SK-N-SH (cell line): ENCODE measurements around the gene MRPL21. TPM values are rescaled to one million over a fixed set of nuclear protein-coding genes. Genes with fewer than 3 reads are reported as not detected.

Experiments
- CTCF ChIA-PET: fragments of 300-600, 350-600 bp; formaldehyde crosslinking; extraction: SDS; loops from one replicate; lab custom pipeline; 2021; lab: Yijun Ruan, JAX
- POLR2A ChIA-PET: fragments of 350-600 bp; sonication (Branson Sonifier 250); formaldehyde crosslinking; extraction: SDS; loops from one replicate; lab custom pipeline; 2020; ENCODE audit warnings: antibody characterized with exemption, inconsistent platforms; lab: Yijun Ruan, JAX
- DNase-seq: peaks from one replicate; pipeline ENCODE4 v3.0.0; 2012
- H2AFZ ChIP-seq: fragments of 200-600 bp; sonication (generic); 2 replicates; pipeline ENCODE4 v1.8.1; 2016; ENCODE audit warnings: antibody characterized with exemption, mild to moderate bottlenecking, low read depth
- H3F3A ChIP-seq: fragments of 200-600 bp; sonication (generic); replicated peaks from 2 replicates; pipeline ENCODE3; 2016; ENCODE audit warnings: antibody characterized with exemption, mild to moderate bottlenecking; ENCODE audit not compliant: insufficient read depth
- H3K27ac ChIP-seq, 2 experiments: fragments of 200-500 bp in 1 of 2; fragments of 200-600 bp in 1 of 2; sonication (Bioruptor generic) in 1 of 2; sonication (generic), shearing (Covaris generic) in 1 of 2; 2 replicates each; pipeline versions ENCODE4 v1.5.1 to v1.6.1; 2014 to 2016; ENCODE audit warnings: low read depth in 2 of 2, inconsistent platforms in 1 of 2, low read length in 1 of 2, mild to moderate bottlenecking in 1 of 2, mixed read lengths in 1 of 2
- H3K27me3 ChIP-seq: fragments of 200-600 bp; sonication (generic), shearing (Covaris generic); 2 replicates; pipeline ENCODE4 v1.6.1; 2016; ENCODE audit warnings: mixed run types; ENCODE audit not compliant: insufficient read depth
- H3K36me3 ChIP-seq, 2 experiments: fragments of 200-500 bp in 1 of 2; fragments of 200-600 bp in 1 of 2; sonication (Bioruptor generic) in 1 of 2; sonication (generic) in 1 of 2; replicated peaks in 1 of 2; 2 replicates each; pipeline versions ENCODE3 to v1.5.1; 2014 to 2016; ENCODE audit warnings: low read length in 1 of 2, mild to moderate bottlenecking in 1 of 2; ENCODE audit not compliant: insufficient read depth in 2 of 2, control insufficient read depth in 1 of 2
- H3K4me1 ChIP-seq, 2 experiments: fragments of 200-500 bp in 1 of 2; fragments of 200-600 bp in 1 of 2; sonication (Bioruptor generic) in 1 of 2; sonication (generic), shearing (Covaris generic) in 1 of 2; 2 replicates each; pipeline versions ENCODE4 v1.5.1 to v1.6.1; 2014 to 2016; ENCODE audit warnings: low read depth in 1 of 2, low read length in 1 of 2, mixed run types in 1 of 2; ENCODE audit not compliant: insufficient read depth in 2 of 2, control insufficient read depth in 1 of 2
- H3K4me2 ChIP-seq: fragments of 200-600 bp; sonication (generic), shearing (Covaris generic); 2 replicates; pipeline ENCODE4 v1.6.1; 2017; ENCODE audit warnings: mixed run types
- H3K4me3 ChIP-seq, 2 experiments: fragments of 200-500 bp in 1 of 2; fragments of 200-600 bp in 1 of 2; sonication (Bioruptor generic) in 1 of 2; sonication (generic), shearing (Covaris generic) in 1 of 2; 2 replicates each; pipeline versions ENCODE4 v1.5.1 to v1.8.1; 2014 to 2016; ENCODE audit warnings: low read depth in 2 of 2, inconsistent platforms in 1 of 2, low read length in 1 of 2, mild to moderate bottlenecking in 1 of 2, mixed read lengths in 1 of 2, moderate library complexity in 1 of 2
- H3K79me2 ChIP-seq: fragments of 200-600 bp; sonication (generic); 2 replicates; pipeline ENCODE4 v1.8.1; 2017; ENCODE audit warnings: mild to moderate bottlenecking; ENCODE audit not compliant: insufficient read depth
- H3K9ac ChIP-seq: fragments of 200-600 bp; sonication (generic); 2 replicates; pipeline ENCODE4 v1.6.1; 2017; ENCODE audit warnings: mixed run types
- H3K9me2 ChIP-seq: fragments of 200-600 bp; sonication (generic); 2 replicates; pipeline ENCODE4 v1.6.1; 2017; ENCODE audit warnings: mixed run types
- H3K9me3 ChIP-seq: fragments of 200-600 bp; sonication (generic); 2 replicates; pipeline ENCODE4 v1.6.1; 2017; ENCODE audit warnings: mixed run types, mild to moderate bottlenecking, moderate library complexity
- H4K20me1 ChIP-seq: fragments of 200-600 bp; sonication (generic); 2 replicates; pipeline ENCODE4 v1.6.1; 2017; ENCODE audit warnings: mild to moderate bottlenecking, mixed run types; ENCODE audit not compliant: insufficient read depth
- EZH2phosphoT487 ChIP-seq: fragments of 200-600 bp; sonication (generic); IDR thresholded peaks from 2 replicates; pipeline ENCODE4 v1.6.1; 2017; ENCODE audit warnings: low read depth, mixed run types, mild to moderate bottlenecking, antibody characterized with exemption, moderate library complexity, borderline replicate concordance
- FOXJ3 ChIP-seq: sonication (generic); formaldehyde crosslinking; IDR thresholded peaks from 2 replicates; pipeline ENCODE4 v1.5.1; 2020; ENCODE audit warnings: mild to moderate bottlenecking, missing genetic modification reagents
- FOXM1 ChIP-seq: IDR thresholded peaks from 2 replicates; pipeline ENCODE4 v1.4.0; 2012; ENCODE audit warnings: low read depth, mild to moderate bottlenecking
- NRF1 ChIP-seq: IDR thresholded peaks from 2 replicates; pipeline ENCODE4 v1.6.1; 2012; ENCODE audit warnings: low read depth, mild to moderate bottlenecking, low read length
- RFX5 ChIP-seq: IDR thresholded peaks from 2 replicates; pipeline ENCODE4 v1.6.1; 2012; ENCODE audit warnings: mild to moderate bottlenecking, improper control_type of control experiment, low read length
- SIN3A ChIP-seq: IDR thresholded peaks from 2 replicates; pipeline ENCODE4 v1.6.1; 2012; ENCODE audit warnings: low read depth, mild to moderate bottlenecking, low read length, moderate library complexity, borderline replicate concordance
- SMC3 ChIP-seq: IDR thresholded peaks from 2 replicates; pipeline ENCODE4 v1.6.1; 2012; ENCODE audit warnings: low read depth, low read length, improper control_type of control experiment
- TAF1 ChIP-seq: IDR thresholded peaks from 2 replicates; pipeline ENCODE4 v1.6.1; 2012; ENCODE audit warnings: low read depth, mild to moderate bottlenecking, low read length, moderate library complexity, borderline replicate concordance
- TCF12 ChIP-seq: IDR thresholded peaks from 2 replicates; pipeline ENCODE4 v1.4.0; 2012
- TEAD4 ChIP-seq: IDR thresholded peaks from 2 replicates; pipeline ENCODE4 v1.4.0; 2012; ENCODE audit warnings: mild to moderate bottlenecking, borderline replicate concordance; ENCODE audit not compliant: insufficient read depth
- WGBS: methylation state at CpG from one replicate; pipeline ENCODE4 v1.1.6; 2017; ENCODE audit warnings: low lambda C conversion rate; 5-methylcytosine and 5-hydroxymethylcytosine counted together
- polyA plus RNA-seq, 3 experiments: library from polyadenylated mRNA; depleted of rRNA; stranded (reverse); fragments of >200 nt; gene quantifications; 2 replicates each; pipeline ENCODE4 v1.2.3, GENCODE V29; 2012
- TF ChIP-seq, protein P1 (sequence below): fragments of 200-600 bp; sonication (generic); IDR thresholded peaks from 2 replicates; pipeline ENCODE4 v1.6.1; 2017; ENCODE audit warnings: antibody characterized with exemption, mild to moderate bottlenecking, moderate library complexity
- TF ChIP-seq, protein P2 (sequence below): IDR thresholded peaks from 2 replicates; pipeline ENCODE4 v1.6.1; 2012; ENCODE audit warnings: mild to moderate bottlenecking, low read depth, low read length, moderate library complexity

The MRPL21 gene
- polyA plus RNA-seq, 1 of the 3 experiments (the other 2 are of a cell fraction): 125 TPM

DNA sequence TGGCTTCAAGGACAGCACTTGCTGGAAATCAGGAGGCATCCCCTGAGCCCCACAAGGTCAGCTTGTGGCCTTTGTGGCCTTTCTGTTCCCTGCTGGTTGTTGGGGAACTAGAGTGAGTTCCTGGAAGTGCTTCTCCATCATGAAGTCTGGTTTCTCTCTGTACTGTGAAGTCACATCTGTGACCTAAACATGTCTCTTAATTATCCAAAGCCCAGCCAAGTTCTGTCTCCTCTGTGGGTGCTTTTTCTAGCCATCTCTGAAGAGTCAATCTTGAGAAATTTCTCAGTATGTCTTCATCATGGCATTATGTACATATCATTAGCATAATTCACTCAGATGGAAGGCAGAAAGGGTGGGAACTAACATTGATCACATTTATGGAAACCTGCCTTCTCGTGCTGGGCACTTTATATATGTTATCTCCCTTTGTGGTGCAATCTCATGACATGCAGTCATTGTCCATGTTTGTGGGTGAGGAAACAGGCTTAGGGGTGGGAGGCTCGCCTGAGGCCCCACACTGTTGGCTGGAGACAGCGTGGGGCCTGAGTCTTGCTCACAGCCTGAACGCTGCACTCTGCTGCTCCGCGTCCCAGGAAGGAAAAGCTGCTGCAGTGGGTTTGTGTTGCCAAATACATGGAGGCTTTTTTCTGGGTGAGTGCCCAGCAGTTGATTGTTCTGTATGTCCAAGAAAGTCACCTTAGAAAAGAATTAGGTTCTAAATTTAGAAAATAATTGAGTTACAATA is 24.7 kb upstream of the MRPL21 start:
- no peak overlapping the region for H3K4me3 ChIP-seq
- ChIA-PET POLR2A (no interaction called here), CTCF (no interaction called here)
- no peak overlapping the region for H3K27ac ChIP-seq
- H3F3A ChIP-seq: no peaks in the 10 kb centered on the region
- H3K9me2 ChIP-seq: no peaks in the 10 kb centered on the region
- H3K27me3 ChIP-seq: no peaks in the 10 kb centered on the region
- H3K4me1 ChIP-seq: no peaks in the 10 kb centered on the region; a peak in 1 of 4 replicates
- H3K9ac ChIP-seq: no peak overlapping the region
- no peak overlapping the region for H2AFZ ChIP-seq
- no peak for TF ChIP-seq TAF1
- TF ChIP-seq TCF12: no peak
- TF ChIP-seq, protein P1, sequence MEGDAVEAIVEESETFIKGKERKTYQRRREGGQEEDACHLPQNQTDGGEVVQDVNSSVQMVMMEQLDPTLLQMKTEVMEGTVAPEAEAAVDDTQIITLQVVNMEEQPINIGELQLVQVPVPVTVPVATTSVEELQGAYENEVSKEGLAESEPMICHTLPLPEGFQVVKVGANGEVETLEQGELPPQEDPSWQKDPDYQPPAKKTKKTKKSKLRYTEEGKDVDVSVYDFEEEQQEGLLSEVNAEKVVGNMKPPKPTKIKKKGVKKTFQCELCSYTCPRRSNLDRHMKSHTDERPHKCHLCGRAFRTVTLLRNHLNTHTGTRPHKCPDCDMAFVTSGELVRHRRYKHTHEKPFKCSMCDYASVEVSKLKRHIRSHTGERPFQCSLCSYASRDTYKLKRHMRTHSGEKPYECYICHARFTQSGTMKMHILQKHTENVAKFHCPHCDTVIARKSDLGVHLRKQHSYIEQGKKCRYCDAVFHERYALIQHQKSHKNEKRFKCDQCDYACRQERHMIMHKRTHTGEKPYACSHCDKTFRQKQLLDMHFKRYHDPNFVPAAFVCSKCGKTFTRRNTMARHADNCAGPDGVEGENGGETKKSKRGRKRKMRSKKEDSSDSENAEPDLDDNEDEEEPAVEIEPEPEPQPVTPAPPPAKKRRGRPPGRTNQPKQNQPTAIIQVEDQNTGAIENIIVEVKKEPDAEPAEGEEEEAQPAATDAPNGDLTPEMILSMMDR: no peak
- H3K4me2 ChIP-seq: no peak overlapping the region
- peaks cover 4% of the 10 kb centered on the region; the same call in 1 of the 2 replicates for H3K79me2 ChIP-seq
- no peak for DNase-seq
- peaks cover 41 to 56% of the 10 kb centered on the region in 2 experiments for H3K36me3 ChIP-seq
- 87% methylated on average over 2 of the region's 6 CpGs for WGBS
- no peaks in the 10 kb centered on the region for H4K20me1 ChIP-seq
- peaks cover 5% of the 10 kb centered on the region; the same call in 1 of the 2 replicates for H3K9me3 ChIP-seq

DNA sequence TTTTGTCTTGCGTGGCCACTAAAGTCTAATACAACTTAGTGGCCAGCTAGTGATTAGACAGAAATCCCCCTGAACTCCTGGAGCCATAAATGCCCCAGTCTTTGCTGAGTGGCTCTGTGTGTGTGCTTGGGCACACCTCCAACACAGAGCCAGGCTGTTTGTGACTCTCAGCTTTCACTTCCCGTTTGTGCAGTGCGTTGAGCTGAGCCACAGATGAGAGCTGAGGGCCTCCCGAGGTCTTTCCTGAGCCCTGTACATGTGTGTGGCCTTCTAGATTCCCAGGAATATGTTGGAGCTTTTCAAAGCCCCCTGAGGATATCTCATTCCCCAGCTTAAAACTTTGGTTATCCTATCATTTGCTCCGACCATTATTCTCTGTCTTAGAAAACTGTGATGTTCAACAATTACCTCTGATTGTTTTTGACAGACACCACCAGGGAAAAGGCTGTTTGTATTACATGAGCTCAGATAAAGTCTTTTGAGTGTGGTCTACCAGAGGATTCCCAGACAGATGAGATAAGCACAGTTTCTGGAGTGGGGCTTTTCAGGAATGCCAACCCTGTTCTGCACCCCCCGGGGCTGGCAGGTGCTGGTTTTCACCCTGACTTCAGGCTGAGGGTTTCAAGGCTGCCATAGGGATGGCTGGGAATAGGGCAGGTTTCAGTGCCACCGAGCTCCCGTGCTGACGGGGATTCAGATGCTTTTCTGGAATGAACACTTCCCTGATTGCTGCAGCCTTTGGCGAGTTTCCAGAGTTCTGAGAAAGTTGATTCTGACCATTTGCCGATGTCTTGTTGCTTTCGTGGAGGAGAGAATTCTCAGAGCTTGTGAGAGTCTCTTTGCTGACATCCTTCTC is 23.9 kb upstream of the MRPL21 start:
- Histone ChIP-seq H3K4me3 (no peak overlapping the region), H3K27me3 (no peaks in the 10 kb centered on the region), H3K4me2 (no peak overlapping the region), H3K9me2 (no peaks in the 10 kb centered on the region), H3K36me3 (peaks cover 49 to 52% of the 10 kb centered on the region in 2 experiments), H3K9ac (no peak overlapping the region), H3K79me2 (peaks cover 7% of the 10 kb centered on the region; the same call in 1 of the 2 replicates), H3K4me1 (no peaks in the 10 kb centered on the region; a peak in 1 of 4 replicates), H4K20me1 (no peaks in the 10 kb centered on the region), H3K9me3 (peaks cover 5% of the 10 kb centered on the region; the same call in 1 of the 2 replicates), H3F3A (no peaks in the 10 kb centered on the region), H3K27ac (no peak overlapping the region; a peak in 1 of 4 replicates), H2AFZ (no peak overlapping the region)
- WGBS: 92% methylated on average over 10 of the region's 12 CpGs
- POLR2A ChIA-PET: no interaction called here
- CTCF ChIA-PET: interaction anchor here (0.7 kb wide), 1 partner anchor 22 kb away, joined by 3 read pairs; no protein-coding TSS in a partner anchor
- no peak for DNase-seq
- TF ChIP-seq EZH2phosphoT487 (no peak), FOXJ3 (CRISPR knock-in tag) (no peak)

DNA sequence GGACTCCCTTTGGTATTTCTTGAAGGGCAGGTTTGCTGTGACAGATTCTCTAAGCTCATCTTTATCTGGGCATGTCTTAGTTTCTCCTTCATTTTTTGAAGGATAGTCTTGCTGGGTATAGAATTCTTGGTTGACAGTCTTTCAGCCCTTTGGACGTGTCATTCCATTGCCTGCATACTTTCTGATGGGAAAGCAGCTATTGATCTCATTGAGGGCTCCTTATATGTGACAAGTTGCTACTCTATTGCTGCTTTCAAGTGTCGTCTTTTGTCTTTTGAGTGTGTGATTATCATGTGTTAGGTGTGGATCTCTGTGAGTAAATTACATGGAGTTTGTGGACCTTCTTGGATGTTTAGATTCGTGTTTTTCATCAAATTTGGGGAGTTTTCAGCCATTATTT is 22.0 kb upstream of the MRPL21 start:
- H4K20me1 ChIP-seq: no peaks in the 10 kb centered on the region
- H3K9ac ChIP-seq: no peak overlapping the region
- H2AFZ ChIP-seq: no peak overlapping the region
- ChIA-PET CTCF (no interaction called here), POLR2A (no interaction called here)
- no peak for DNase-seq
- H3K27me3 ChIP-seq: no peaks in the 10 kb centered on the region
- no peaks in the 10 kb centered on the region; a peak in 1 of 4 replicates for H3K4me1 ChIP-seq
- no peaks in the 10 kb centered on the region for H3F3A ChIP-seq
- no peak overlapping the region; a peak in 1 of 4 replicates for H3K4me3 ChIP-seq
- H3K9me3 ChIP-seq: peaks cover 5% of the 10 kb centered on the region; the same call in 1 of the 2 replicates
- WGBS: 85% methylated on average over 3 of the region's 3 CpGs
- H3K9me2 ChIP-seq: no peaks in the 10 kb centered on the region
- H3K4me2 ChIP-seq: no peak overlapping the region
- peaks cover 7% of the 10 kb centered on the region; the same call in 1 of the 2 replicates for H3K79me2 ChIP-seq
- no peak overlapping the region for H3K27ac ChIP-seq
- peaks cover 46 to 66% of the 10 kb centered on the region in 2 experiments for H3K36me3 ChIP-seq
- TF ChIP-seq, protein P2, sequence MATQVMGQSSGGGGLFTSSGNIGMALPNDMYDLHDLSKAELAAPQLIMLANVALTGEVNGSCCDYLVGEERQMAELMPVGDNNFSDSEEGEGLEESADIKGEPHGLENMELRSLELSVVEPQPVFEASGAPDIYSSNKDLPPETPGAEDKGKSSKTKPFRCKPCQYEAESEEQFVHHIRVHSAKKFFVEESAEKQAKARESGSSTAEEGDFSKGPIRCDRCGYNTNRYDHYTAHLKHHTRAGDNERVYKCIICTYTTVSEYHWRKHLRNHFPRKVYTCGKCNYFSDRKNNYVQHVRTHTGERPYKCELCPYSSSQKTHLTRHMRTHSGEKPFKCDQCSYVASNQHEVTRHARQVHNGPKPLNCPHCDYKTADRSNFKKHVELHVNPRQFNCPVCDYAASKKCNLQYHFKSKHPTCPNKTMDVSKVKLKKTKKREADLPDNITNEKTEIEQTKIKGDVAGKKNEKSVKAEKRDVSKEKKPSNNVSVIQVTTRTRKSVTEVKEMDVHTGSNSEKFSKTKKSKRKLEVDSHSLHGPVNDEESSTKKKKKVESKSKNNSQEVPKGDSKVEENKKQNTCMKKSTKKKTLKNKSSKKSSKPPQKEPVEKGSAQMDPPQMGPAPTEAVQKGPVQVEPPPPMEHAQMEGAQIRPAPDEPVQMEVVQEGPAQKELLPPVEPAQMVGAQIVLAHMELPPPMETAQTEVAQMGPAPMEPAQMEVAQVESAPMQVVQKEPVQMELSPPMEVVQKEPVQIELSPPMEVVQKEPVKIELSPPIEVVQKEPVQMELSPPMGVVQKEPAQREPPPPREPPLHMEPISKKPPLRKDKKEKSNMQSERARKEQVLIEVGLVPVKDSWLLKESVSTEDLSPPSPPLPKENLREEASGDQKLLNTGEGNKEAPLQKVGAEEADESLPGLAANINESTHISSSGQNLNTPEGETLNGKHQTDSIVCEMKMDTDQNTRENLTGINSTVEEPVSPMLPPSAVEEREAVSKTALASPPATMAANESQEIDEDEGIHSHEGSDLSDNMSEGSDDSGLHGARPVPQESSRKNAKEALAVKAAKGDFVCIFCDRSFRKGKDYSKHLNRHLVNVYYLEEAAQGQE: no peak
- TF ChIP-seq RFX5 (no peak), SMC3 (no peak), FOXJ3 (CRISPR knock-in tag) (no peak), TEAD4 (no peak), TCF12 (no peak), TAF1 (no peak), NRF1 (no peak), FOXM1 (no peak), SIN3A (no peak)
